A549 (cell line): ENCODE results near the gene AFMID. TPM values are rescaled to one million over a fixed set of nuclear protein-coding genes. Genes with fewer than 3 reads are reported as not detected.

Experiments
- ATAC-seq, 2 experiments: fragments of 200-7000 bp in 1 of 2; fragments of >200 bp in 1 of 2; cut with Nextera tagmentation in 1 of 2; cut with Tn5 transposase in 1 of 2; 3 replicates each; pipeline versions ENCODE4 v1.8.0 to v1.9.1; 2018 to 2020; ENCODE audit warnings: mild to moderate bottlenecking in 1 of 2, moderate library complexity in 1 of 2
- CTCF ChIA-PET: fragments of 300-600 bp; sonication (Branson Sonifier 250); formaldehyde crosslinking; extraction: SDS; loops from one replicate; lab custom pipeline; 2021; ENCODE audit warnings: antibody characterized with exemption, inconsistent platforms; lab: Yijun Ruan, JAX
- POLR2A ChIA-PET: fragments of 350-600 bp; formaldehyde crosslinking; extraction: SDS; loops from one replicate; lab custom pipeline; 2021; ENCODE audit warnings: antibody characterized with exemption, inconsistent platforms; lab: Yijun Ruan, JAX
- DNase-seq, 2 experiments: peaks; one replicate each; pipeline versions ENCODE4 v3.0.0 to v3.0.0-alpha.2; 2011 to 2016; ENCODE audit warnings: low read depth in 1 of 2, low spot score in 1 of 2
- FAIRE-seq: peaks from 2 replicates; lab custom pipeline; 2011; peaks lifted over from hg19 to GRCh38; lab: Jason Lieb, UNC
- H3K27ac ChIP-seq, 2 experiments: fragments of >200 bp; sonication (Bioruptor Twin); formaldehyde crosslinking; 3 replicates each; pipeline ENCODE4 v1.5.1; 2016 to 2017
- H3K4me1 ChIP-seq: fragments of >200 bp; sonication (Bioruptor Twin); formaldehyde crosslinking; 3 replicates; pipeline ENCODE4 v1.6.1; 2016
- H3K4me2 ChIP-seq: fragments of >200 bp; sonication (Bioruptor Twin); formaldehyde crosslinking; 3 replicates; pipeline ENCODE4 v1.6.1; 2016
- H3K4me3 ChIP-seq: fragments of >200 bp; sonication (Bioruptor Twin); formaldehyde crosslinking; 3 replicates; pipeline ENCODE4 v1.5.1; 2016
- H3K9me3 ChIP-seq: fragments of >200 bp; sonication (Bioruptor Twin); formaldehyde crosslinking; 3 replicates; pipeline ENCODE4 v1.6.1; 2016
- ATOH8 ChIP-seq: fragments of 250-450 bp; sonication (Bioruptor Pico); IDR thresholded peaks from 2 replicates; pipeline ENCODE4 v1.5.0; 2020; ENCODE audit warnings: low read depth, mild to moderate bottlenecking, moderate library complexity
- ELK1 ChIP-seq: fragments of 150-350 bp; IDR thresholded peaks from 2 replicates; pipeline ENCODE4 v1.6.1; 2014; ENCODE audit warnings: low read depth, mild to moderate bottlenecking, low read length
- EP300 ChIP-seq, 2 experiments: fragments of >200 bp; sonication (Bioruptor Twin); formaldehyde crosslinking; IDR thresholded peaks; 2 replicates in 1 of 2; 3 replicates in 1 of 2; pipeline ENCODE4 v1.6.1; 2016 to 2017
- ESRRA ChIP-seq: fragments of 150-350 bp; IDR thresholded peaks from 2 replicates; pipeline ENCODE4 v1.6.1; 2014; ENCODE audit warnings: mild to moderate bottlenecking, low read length, borderline replicate concordance
- FOSB ChIP-seq: fragments of 250-450 bp; sonication (Bioruptor Pico); IDR thresholded peaks from 2 replicates; pipeline ENCODE4 v1.5.0; 2020; ENCODE audit warnings: mild to moderate bottlenecking, moderate library complexity
- FOSL2 ChIP-seq, 2 experiments: fragments of 450-650 bp in 1 of 2; fragments of >200 bp in 1 of 2; sonication (Bioruptor Twin) in 1 of 2; formaldehyde crosslinking; IDR thresholded peaks; 2 replicates each; pipeline versions ENCODE4 v1.5.0 to v1.6.1; 2016 to 2020; ENCODE audit warnings: mild to moderate bottlenecking in 1 of 2, moderate library complexity in 1 of 2
- HEYL ChIP-seq: fragments of 250-450 bp; sonication (Bioruptor Pico); IDR thresholded peaks from 2 replicates; pipeline ENCODE4 v1.8.0; 2021; ENCODE audit warnings: mild to moderate bottlenecking, moderate library complexity
- HOXA7 ChIP-seq: fragments of 250-450 bp; sonication (Bioruptor Pico); IDR thresholded peaks from 2 replicates; pipeline ENCODE4 v1.5.0; 2020; ENCODE audit warnings: mild to moderate bottlenecking, moderate library complexity
- HOXB13 ChIP-seq: fragments of 250-450 bp; sonication (Bioruptor Pico); IDR thresholded peaks from 2 replicates; pipeline ENCODE4 v1.5.0; 2020; ENCODE audit warnings: low read depth, mild to moderate bottlenecking, moderate library complexity
- HOXB5 ChIP-seq: fragments of 250-450 bp; sonication (Bioruptor Pico); IDR thresholded peaks from 2 replicates; pipeline ENCODE4 v1.5.0; 2020; ENCODE audit warnings: mild to moderate bottlenecking, moderate library complexity
- JUN ChIP-seq, 2 experiments: fragments of >200 bp; sonication (Bioruptor Twin); formaldehyde crosslinking; IDR thresholded peaks; 2 replicates in 1 of 2; 3 replicates in 1 of 2; pipeline ENCODE4 v1.6.1; 2016 to 2017
- KDM5A ChIP-seq: fragments of 200-600 bp; sonication (generic); IDR thresholded peaks from 2 replicates; pipeline ENCODE4 v1.6.1; 2016; ENCODE audit warnings: antibody characterized with exemption, mild to moderate bottlenecking
- NFE2L2 ChIP-seq: fragments of 150-350 bp; conservative IDR thresholded peaks from 2 replicates; pipeline ENCODE4 v1.6.1; 2014; ENCODE audit warnings: low read length
- NPAS2 ChIP-seq: fragments of 250-450 bp; sonication (Bioruptor Pico); IDR thresholded peaks from 2 replicates; pipeline ENCODE4 v1.8.0; 2022; ENCODE audit warnings: mild to moderate bottlenecking, moderate library complexity, borderline replicate concordance
- NR3C1 ChIP-seq: fragments of >200 bp; sonication (Bioruptor Twin); formaldehyde crosslinking; IDR thresholded peaks from 3 replicates; pipeline ENCODE4 v1.6.1; 2017
- PHF8 ChIP-seq: fragments of 200-600 bp; sonication (generic); IDR thresholded peaks from 2 replicates; pipeline ENCODE4 v1.6.1; 2016; ENCODE audit warnings: low read depth, mild to moderate bottlenecking, antibody characterized with exemption, moderate library complexity, borderline replicate concordance
- RAD21 ChIP-seq, 2 experiments: fragments of >200 bp in 1 of 2; sonication (Bioruptor Twin) in 1 of 2; formaldehyde crosslinking in 1 of 2; IDR thresholded peaks in 1 of 2; conservative IDR thresholded peaks in 1 of 2; 2 replicates in 1 of 2; 3 replicates in 1 of 2; pipeline ENCODE4 v1.6.1; 2012 to 2018; ENCODE audit warnings: inconsistent platforms in 1 of 2
- RCOR1 ChIP-seq: fragments of 150-350 bp; IDR thresholded peaks from 2 replicates; pipeline ENCODE4 v1.6.1; 2014; ENCODE audit warnings: antibody characterized with exemption, low read length, low read depth
- REST ChIP-seq: fragments of 200-600 bp; sonication (generic); IDR thresholded peaks from 2 replicates; pipeline ENCODE4 v1.6.1; 2016; ENCODE audit warnings: antibody characterized with exemption, mild to moderate bottlenecking, moderate library complexity
- TFCP2L1 ChIP-seq: fragments of 250-450 bp; sonication (Bioruptor Pico); IDR thresholded peaks from 2 replicates; pipeline ENCODE4 v1.5.0; 2021; ENCODE audit warnings: mild to moderate bottlenecking
- USF2 ChIP-seq: fragments of 450-650 bp; IDR thresholded peaks from 2 replicates; pipeline ENCODE4 v1.6.1; 2014; ENCODE audit warnings: antibody characterized with exemption
- ZC3H11A ChIP-seq: fragments of 450-650 bp; IDR thresholded peaks from 2 replicates; pipeline ENCODE4 v1.6.1; 2014; ENCODE audit warnings: antibody characterized with exemption, mild to moderate bottlenecking
- ZFP36 ChIP-seq: fragments of 450-650 bp; IDR thresholded peaks from 2 replicates; pipeline ENCODE4 v1.6.1; 2014; ENCODE audit warnings: borderline replicate concordance; ENCODE audit not compliant: partially characterized antibody
- WGBS: methylation state at CpG from one replicate; pipeline ENCODE4 v1.1.6; 2017; ENCODE audit errors: missing lambda C conversion rate; 5-methylcytosine and 5-hydroxymethylcytosine counted together
- polyA plus RNA-seq, 4 experiments: library from polyadenylated mRNA; depleted of rRNA in 3 of 4; stranded (reverse); fragments of >200 nt; fragmentation: RNase III in 1 of 4; extraction: RNeasy Plus Mini Kit Qiagen cat#74134 plus additional on column Dnase treatment in 1 of 4; gene quantifications; 2 replicates in 3 of 4; 3 replicates in 1 of 4; pipeline ENCODE4 v1.2.3, GENCODE V29; 2011 to 2017

The AFMID gene
- polyA plus RNA-seq, 2 of the 4 experiments (the other 2 are of a cell fraction), result 33.4 to 43.4 TPM

GRCh38 chr17:78208486-78208885 is 21.3 kb downstream of the AFMID start:
- FAIRE-seq (no peak), DNase-seq (no peak), ATAC-seq (no peak)
- CTCF ChIA-PET, result interaction anchor here (0.9 to 13.4 kb wide), 4 partner anchors 12 to 246 kb away, joined by 3 to 86 read pairs (median 7); partner anchors contain the start of genes AFMID and TK1
- Histone ChIP-seq H3K27ac (no peak overlapping the region), H3K4me1 (no peaks in the 10 kb centered on the region), H3K4me3 (no peak overlapping the region), H3K9me3 (no peaks in the 10 kb centered on the region), H3K4me2 (no peak overlapping the region)
- 77% methylated on average over 3 of the region's 3 CpGs for whole genome bisulfite sequencing
- TF ChIP-seq USF2 (no peak), TFCP2L1 (no peak), PHF8 (no peak), HEYL (CRISPR knock-in tag) (no peak), ELK1 (no peak), HOXA7 (CRISPR knock-in tag) (no peak), KDM5A (no peak), HOXB13 (CRISPR knock-in tag) (no peak)
- POLR2A ChIA-PET, result no interaction called here

DNA sequence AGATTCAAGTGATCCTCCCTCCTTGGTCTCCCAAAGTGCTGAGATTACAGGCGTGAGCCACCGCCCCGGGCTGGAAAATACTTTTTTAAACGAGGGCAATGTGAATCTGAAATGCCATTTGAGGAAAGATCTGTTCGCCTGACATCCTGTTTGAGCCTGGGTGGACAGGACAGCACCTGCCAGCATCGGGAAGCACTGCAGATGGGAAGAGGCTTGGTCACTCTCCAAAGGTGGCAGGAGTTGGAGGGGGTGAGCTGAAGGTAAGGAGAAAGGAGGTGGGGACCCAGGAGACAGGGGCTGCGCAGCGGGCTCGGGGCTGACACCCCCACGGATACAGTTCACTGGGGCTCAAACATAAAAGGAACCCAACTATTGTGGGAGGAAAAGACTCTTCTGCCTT is 22.9 kb downstream of the AFMID start:
- WGBS, result 68% methylated on average over 10 of the region's 10 CpGs
- DNase-seq, result no peak
- no peaks in the 10 kb centered on the region for H3K9me3 ChIP-seq
- no peak for FAIRE-seq
- H3K27ac ChIP-seq, result no peak overlapping the region
- H3K4me2 ChIP-seq, result no peak overlapping the region
- ChIA-PET CTCF (interaction anchor here (0.6 to 1.0 kb wide), 3 partner anchors 13 to 98 kb away, joined by 4 read pairs; no protein-coding TSS in a partner anchor), POLR2A (interaction anchor here (0.6 to 0.7 kb wide), 2 partner anchors 8 to 41 kb away, joined by 3 read pairs; no protein-coding TSS in a partner anchor)
- peaks cover 2% of the 10 kb centered on the region; the same call in 1 of the 3 replicates for H3K4me1 ChIP-seq
- no peak for ATAC-seq
- no peak overlapping the region for H3K4me3 ChIP-seq
- TF ChIP-seq HOXB5 (CRISPR knock-in tag) (no peak), ATOH8 (CRISPR knock-in tag) (no peak), KDM5A (no peak), RCOR1 (no peak), HOXA7 (CRISPR knock-in tag) (no peak), ZFP36 (no peak), ESRRA (no peak), NPAS2 (CRISPR knock-in tag) (no peak), FOSL2 (IDR thresholded peaks at IDR 0.05) (no peak), FOSL2 (CRISPR knock-in tag; IDR thresholded peaks at IDR 0.05) (no peak), ZC3H11A (no peak), NR3C1 (no peak), EP300 (IDR thresholded peaks at IDR 0.05) (no peak), REST (no peak), NFE2L2 (no peak), RAD21 (conservative IDR thresholded peaks at IDR 0.05 in 1 of 2, IDR thresholded peaks at IDR 0.05 in 1 of 2) (no peak), JUN (IDR thresholded peaks at IDR 0.05) (no peak), FOSB (no peak)
- TF ChIP-seq, all 56 proteins: peak for 0
